Upper lobe of right lung (tissue), 1 donor: ENCODE results near the gene RETREG2. TPM values are rescaled to one million over a fixed set of nuclear protein-coding genes. Genes with fewer than 3 reads are reported as not detected.
A peak's percentile ranks its signal among the peaks of the same experiment; 100 is the strongest.

Experiments
- ATAC-seq: fragments of 200-7000 bp; cut with Tn5 transposase; one replicate; pipeline ENCODE4 v1.9.1; 2020; ENCODE audit warnings: mild to moderate bottlenecking, moderate library complexity
- DNase-seq: peaks from one replicate; pipeline ENCODE4 v3.0.0-alpha.2; 2020
- H3K27ac ChIP-seq: fragments of 200-600 bp; one replicate; pipeline ENCODE4 v1.8.0; 2022
- H3K27me3 ChIP-seq: fragments of 200-600 bp; one replicate; pipeline ENCODE4 v1.8.0; 2022; ENCODE audit warnings: mild to moderate bottlenecking
- H3K36me3 ChIP-seq: fragments of 200-600 bp; one replicate; pipeline ENCODE4 v1.8.0; 2022
- H3K4me1 ChIP-seq: fragments of 200-600 bp; one replicate; pipeline ENCODE4 v1.8.0; 2022
- H3K4me3 ChIP-seq: fragments of 200-600 bp; one replicate; pipeline ENCODE4 v1.8.0; 2022; ENCODE audit warnings: mild to moderate bottlenecking
- H3K9me3 ChIP-seq: fragments of 200-600 bp; one replicate; pipeline ENCODE4 v1.8.0; 2022
- CTCF ChIP-seq: fragments of 200-600 bp; IDR thresholded peaks from one replicate; pipeline ENCODE4 v1.8.0; 2022; ENCODE audit warnings: antibody characterized with exemption
- intact Hi-C: fragments of 100-400 bp; cut with DNase I; formaldehyde crosslinking; loops from one replicate; pipeline ENCODE4 v1.11.0; 2022
- long read RNA-seq: library from polyadenylated mRNA; unstranded; transcript quantifications from one replicate; pipeline ENCODE4 v2.0.0, GENCODE V29; 2021
- total RNA-seq: library from RNA; stranded (reverse); fragmentation: NEBNext Ultra II Directional; extraction: Animal tissue kit (Norgen Biotek cat#: 25700); gene quantifications from one replicate; pipeline ENCODE4 v1.2.1, GENCODE V29; 2021
- donor health status: DM: no; HTN: yes; CAD: no; lungs with severe emphysema.

RETREG2 gene
- 79.8 TPM for total RNA-seq
- long read RNA-seq, full-length matches to known transcripts, result 89 of 123 reads
- long read RNA-seq, partial matches to known transcripts, result 24 of 123 reads
- long read RNA-seq, other reads (novel, unspliced or antisense), result 10 of 123 reads

- TF ChIP-seq CTCF, result peak; percentile 32
- H3K4me1 ChIP-seq, result peaks cover 28% of the 10 kb centered on the region
- H3K27me3 ChIP-seq, result no peaks in the 10 kb centered on the region
- H3K36me3 ChIP-seq, result peaks cover 66% of the 10 kb centered on the region
- intact Hi-C loops, result loop anchor here (10.0 kb wide), 1 partner anchor 47 kb away; the partner anchor contains the start of genes ANKZF1 and ATG9A
- H3K27ac ChIP-seq, result peak within 1 kb of the TSS; percentile 98
- H3K9me3 ChIP-seq, result no peaks in the 10 kb centered on the region
- DNase-seq (peak; percentile 92), ATAC-seq (peak; percentile 82)
- peak within 1 kb of the TSS; percentile 73 for H3K4me3 ChIP-seq
Observed at GRCh38 chr2:219177552-219178376, at the start of gene RETREG2. RETREG2 (plus strand) TSS chr2:219178275; CDS start chr2:219178353, 78 bp downstream.

- Histone ChIP-seq H3K4me1 (peaks cover 33% of the 10 kb centered on the region), H3K36me3 (no peaks in the 10 kb centered on the region), H3K9me3 (no peaks in the 10 kb centered on the region), H3K4me3 (no peak overlapping the region), H3K27ac (no peak overlapping the region), H3K27me3 (no peaks in the 10 kb centered on the region)
- no peak for TF ChIP-seq CTCF
- ATAC-seq (no peak), DNase-seq (no peak)
- intact Hi-C loops, result loop anchor here (10.0 kb wide), 1 partner anchor 54 kb away; no protein-coding TSS in a partner anchor
Observed at GRCh38 chr2:219128396-219128795, 49.7 kb upstream of the RETREG2 start.

- TF ChIP-seq CTCF, result no peak
- Histone ChIP-seq H3K27ac (no peak overlapping the region), H3K4me1 (peaks cover 24% of the 10 kb centered on the region), H3K4me3 (no peak overlapping the region), H3K36me3 (no peaks in the 10 kb centered on the region), H3K27me3 (no peaks in the 10 kb centered on the region), H3K9me3 (no peaks in the 10 kb centered on the region)
- intact Hi-C loops, result loop anchor here (10.0 kb wide), 1 partner anchor 55 kb away; no protein-coding TSS in a partner anchor
- ATAC-seq (no peak), DNase-seq (no peak)
Observed at GRCh38 chr2:219129589-219129988, 48.5 kb upstream of the RETREG2 start.

- ATAC-seq (no peak), DNase-seq (no peak)
- Histone ChIP-seq H3K4me1 (peaks cover 6% of the 10 kb centered on the region), H3K9me3 (no peaks in the 10 kb centered on the region), H3K27me3 (no peaks in the 10 kb centered on the region), H3K4me3 (no peak overlapping the region), H3K27ac (no peak overlapping the region), H3K36me3 (no peaks in the 10 kb centered on the region)
- intact Hi-C loops, result no loop called here
- no peak for TF ChIP-seq CTCF
Observed at GRCh38 chr2:219131327-219131726, 46.7 kb upstream of the RETREG2 start.

- ATAC-seq (no peak), DNase-seq (no peak)
- intact Hi-C loops, result no loop called here
- Histone ChIP-seq H3K27me3 (no peaks in the 10 kb centered on the region), H3K4me3 (no peak overlapping the region), H3K9me3 (no peaks in the 10 kb centered on the region), H3K4me1 (peaks cover 6% of the 10 kb centered on the region), H3K36me3 (no peaks in the 10 kb centered on the region), H3K27ac (no peak overlapping the region)
- no peak for TF ChIP-seq CTCF
Observed at GRCh38 chr2:219131744-219132143, 46.3 kb upstream of the RETREG2 start.
